Amygdala (tissue), 56 donors: ENCODE results near the gene NKX3-2.
"Not testable (repeated sequence)": the region's sequence is repeated elsewhere in the genome, so short reads cannot be mapped to it uniquely, and the experiment has no call there.

Experiments used
- DNase-seq, 56 donors: peaks; one replicate each; lab custom pipeline; 2025; lab: John Stamatoyannopoulos, UW

Gene NKX3-2

DNA sequence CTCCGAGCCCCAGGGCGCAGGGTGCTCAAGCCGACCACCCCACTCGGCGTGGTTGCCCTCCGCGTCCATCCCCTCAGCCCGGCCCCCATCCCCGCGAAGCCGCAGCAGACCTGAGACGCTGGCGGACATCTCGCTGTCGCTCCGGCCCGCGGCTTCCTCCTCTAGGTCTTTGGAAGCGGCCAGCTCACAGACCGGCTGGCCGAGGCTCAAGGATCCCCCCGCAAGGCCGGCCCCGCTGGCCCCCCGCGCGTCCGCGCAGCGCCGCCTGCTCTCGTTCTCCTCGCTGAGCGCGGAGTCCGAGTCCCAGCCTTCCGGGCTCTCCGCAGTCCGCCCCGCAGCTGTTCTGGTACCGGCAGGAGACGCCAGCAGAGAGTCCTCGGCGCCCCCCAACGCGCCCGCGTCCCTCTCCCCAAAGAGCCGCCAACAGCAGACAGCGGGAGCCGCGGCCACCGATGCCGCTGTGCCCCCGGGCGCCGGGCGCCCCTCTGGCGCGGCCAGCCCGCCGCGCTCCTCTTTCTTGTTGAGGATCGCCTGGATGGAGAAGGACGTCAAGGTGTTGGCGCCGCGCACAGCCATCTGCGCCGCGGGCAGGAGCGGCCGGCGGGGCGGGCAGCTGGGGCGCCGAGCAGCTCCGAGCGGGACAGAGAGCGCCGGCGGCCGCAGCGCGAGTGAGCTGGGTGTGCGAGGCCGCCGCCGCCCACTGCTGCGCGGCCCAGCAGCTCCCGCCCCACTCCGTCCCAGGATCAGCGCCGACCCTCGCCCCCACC lies at the start of gene NKX3-2:
Gene NKX3-2 (minus strand): TSS at position 670 of the 767 bp plus-strand sequence. CDS start 94 bp downstream, at position 576.
- no peak for DNase-seq

DNA sequence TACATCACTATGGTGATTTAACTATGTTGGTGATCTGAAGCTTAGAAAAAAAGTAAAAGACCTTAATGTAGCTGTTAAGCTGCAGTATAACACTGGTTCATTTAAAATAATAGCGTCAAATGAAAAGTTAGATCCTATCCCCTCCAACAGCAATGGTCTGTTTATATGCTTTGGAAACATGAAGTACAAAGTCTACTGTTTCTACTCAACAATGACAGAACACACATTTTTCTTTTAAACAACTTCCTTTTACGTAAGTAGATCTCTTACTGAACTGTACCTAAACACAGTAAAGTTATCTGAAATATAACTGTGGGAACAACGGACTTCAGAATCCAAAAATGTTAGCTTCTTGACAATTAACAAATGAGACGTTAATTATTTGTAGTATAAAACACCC lies 47.9 kb upstream of the NKX3-2 start:
- DNase-seq, result no peak

DNA sequence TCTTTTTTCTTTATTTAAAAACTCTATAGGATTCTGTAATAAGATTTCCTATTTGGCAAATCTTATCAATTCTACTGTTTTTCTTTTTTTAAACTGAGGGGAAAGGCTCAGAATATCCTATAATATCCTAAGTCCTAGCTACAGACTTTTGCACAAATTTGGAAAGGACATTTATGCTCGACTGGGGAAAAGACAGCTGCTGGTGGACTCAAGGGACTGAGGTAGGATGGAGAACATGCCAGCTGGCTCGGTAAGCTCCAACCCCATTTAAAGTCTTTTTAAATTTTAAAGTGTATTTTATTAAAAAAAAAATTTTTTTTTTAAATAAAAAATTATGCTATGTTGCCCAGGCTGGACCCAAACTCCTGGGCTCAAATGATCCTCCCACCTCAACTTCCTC lies 46.5 kb upstream of the NKX3-2 start:
- no peak for DNase-seq

DNA sequence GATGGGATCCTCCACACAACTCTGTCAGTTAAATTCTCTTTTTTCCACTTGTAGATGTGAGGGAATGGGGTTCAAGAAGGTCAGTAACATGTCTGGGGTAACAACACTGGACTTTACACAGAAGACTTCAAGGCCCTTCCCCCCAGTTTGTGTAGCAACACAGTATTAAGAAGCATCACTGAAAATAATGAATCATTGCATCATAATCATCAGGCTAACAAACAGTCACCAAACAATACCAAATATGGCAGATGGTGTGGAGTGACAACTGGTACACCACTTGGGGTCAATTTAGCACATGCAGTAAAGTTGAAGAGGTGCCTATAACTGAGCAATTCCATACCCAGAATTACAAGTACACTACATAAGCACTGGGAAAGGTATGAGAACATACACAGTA lies 44.6 kb upstream of the NKX3-2 start:
- no peak for DNase-seq

DNA sequence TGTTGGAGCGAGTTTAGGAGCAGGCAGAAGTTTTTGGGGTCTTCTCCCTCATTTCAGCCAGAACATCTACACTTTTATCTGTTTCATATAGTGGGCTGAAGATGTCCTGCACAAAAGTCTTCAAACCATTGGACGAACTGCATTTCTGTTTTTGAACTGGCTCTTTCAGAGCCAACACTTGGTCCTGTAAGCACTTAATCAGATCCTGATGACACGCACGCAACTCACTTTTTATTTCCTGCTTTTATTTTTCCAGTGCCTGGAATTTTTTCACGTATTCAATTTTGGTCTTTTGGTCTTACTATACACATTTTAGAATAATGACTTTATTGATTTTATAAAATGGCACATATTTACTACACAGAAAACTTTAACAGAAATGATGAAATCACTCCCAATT lies 40.2 kb upstream of the NKX3-2 start:
- DNase-seq, result no peak

DNA sequence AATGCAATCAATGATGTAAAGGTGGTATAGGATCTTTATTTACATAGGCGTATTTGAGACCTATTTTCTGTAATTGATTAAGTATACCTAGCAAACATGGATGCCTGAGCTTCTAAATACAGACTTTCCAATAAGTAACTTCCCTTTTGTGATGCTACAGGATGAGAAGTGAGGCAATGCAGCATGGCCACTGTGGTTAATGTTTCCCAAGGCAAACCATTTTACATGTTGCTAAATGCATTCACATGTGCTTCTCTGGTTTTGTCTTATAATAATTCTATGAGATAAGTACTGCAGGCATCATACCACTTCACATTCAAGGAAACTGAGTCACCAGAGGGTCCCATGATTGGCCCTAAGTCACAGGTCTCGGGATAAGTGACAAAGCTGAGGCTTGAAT lies 35.7 kb upstream of the NKX3-2 start:
- DNase-seq, result no peak

DNA sequence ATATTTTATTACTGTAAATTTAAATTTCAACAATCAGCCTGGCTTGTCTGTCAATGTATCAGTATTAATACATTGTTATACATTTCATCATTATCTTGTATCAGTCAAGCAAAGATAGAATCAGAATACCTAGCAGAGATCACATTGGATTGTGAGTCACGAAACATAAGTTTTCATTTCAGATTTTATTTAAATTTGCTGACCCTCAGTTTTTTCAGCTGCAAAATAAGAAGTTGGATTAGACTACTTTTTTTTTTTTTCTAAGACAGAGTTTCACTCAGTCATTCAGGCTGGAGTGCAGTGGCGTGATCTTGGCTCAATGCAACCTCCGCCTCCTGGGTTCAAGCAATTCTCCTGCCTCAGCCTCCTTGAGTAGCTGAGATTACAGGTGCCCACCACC lies 33.4 kb upstream of the NKX3-2 start:
- no peak for DNase-seq

DNA sequence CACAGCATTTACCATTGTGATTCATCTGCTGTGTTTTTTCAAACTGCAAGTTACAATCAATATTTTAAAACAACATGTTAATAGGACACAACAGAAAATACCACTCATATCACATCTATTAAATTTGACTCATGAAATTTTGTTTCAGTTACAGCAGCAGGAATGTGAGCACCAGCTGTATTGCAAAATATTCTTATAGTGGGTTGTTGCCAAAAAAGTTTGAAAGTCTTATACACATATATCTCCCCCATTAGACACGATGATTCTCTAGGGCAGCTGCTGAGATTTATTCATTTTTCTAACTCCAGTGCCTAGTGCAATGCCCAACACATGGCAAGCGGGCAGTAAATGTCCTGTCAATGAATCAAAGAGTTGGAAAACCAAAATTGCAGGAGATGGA lies 26.6 kb upstream of the NKX3-2 start:
- no peak for DNase-seq

DNA sequence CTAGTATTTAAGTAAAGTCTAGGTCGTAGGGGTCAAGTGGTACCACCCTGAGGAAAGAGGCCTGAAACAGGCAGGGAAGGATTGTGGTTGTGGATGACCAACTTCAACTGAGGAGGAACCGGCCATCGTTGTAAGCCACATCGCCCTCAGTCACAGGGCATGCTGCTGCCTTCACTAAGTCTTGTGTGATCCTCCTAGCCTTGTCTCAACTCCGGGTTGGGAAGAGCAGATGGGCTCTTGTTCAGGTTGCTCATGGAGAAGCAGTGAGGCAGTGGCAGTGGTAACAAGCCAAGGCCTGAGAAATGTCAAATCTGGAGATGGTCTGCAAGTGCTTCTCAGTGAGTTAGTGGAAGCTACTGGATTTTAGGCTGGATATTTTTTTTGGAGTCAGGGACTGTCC lies 22.8 kb upstream of the NKX3-2 start:
- no peak for DNase-seq

DNA sequence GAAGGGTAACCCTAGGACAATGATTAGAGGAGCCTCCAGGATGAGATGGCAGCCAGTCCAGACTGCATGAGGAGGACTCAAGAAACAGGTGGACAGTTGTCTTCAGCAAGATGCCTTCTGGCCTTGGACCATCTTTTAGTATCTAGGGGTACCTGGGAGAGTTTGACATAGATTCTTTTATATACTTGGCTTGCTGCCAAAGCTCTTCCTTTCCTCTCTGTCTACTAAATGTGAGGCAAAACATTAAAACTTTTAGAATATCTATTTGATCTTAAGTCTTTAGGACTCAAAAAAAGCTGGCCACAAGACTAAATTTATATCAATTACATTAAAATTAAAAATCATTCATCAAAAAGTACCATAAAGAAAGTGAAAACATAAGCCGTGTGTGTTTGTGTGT lies 18.6 kb upstream of the NKX3-2 start:
- no peak for DNase-seq

DNA sequence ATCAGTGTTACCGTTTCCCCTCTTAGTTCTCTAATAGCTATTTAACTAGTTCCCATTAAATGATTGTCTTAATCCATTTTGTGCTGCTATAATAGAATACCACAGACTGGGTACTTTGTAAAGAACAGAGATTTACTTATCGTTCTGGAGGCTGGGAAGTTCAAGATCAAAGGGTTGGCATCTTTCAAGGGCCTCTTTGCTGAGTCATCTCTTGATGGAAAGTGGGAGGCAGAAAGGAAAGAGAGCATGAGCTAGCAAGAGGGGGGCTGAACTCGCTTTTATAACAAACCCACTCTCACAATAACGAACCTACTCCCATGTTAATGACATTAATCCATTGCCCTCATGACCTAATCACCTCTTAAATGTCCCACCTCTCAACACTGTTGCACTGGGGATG lies 17.4 kb upstream of the NKX3-2 start:
- no peak for DNase-seq

DNA sequence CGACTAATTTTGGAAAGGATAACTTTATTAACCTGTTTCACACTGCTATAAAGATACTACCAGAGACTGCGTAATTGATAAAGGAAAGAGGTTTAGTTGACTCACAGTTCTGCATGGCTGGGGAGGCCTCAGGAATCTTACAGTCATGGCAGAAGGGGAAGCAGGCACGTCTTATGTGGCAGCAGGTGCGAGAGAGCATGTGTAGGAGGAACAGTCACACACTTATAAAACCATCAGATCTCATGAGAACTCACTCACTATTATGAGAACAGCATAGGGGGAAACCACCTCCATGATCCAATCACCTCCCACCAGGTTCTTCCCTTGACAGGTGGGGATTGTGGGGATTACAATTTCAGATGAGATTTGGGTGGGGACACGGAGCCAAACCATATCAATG lies 15.8 kb upstream of the NKX3-2 start:
- DNase-seq, result not testable (repeated sequence)

DNA sequence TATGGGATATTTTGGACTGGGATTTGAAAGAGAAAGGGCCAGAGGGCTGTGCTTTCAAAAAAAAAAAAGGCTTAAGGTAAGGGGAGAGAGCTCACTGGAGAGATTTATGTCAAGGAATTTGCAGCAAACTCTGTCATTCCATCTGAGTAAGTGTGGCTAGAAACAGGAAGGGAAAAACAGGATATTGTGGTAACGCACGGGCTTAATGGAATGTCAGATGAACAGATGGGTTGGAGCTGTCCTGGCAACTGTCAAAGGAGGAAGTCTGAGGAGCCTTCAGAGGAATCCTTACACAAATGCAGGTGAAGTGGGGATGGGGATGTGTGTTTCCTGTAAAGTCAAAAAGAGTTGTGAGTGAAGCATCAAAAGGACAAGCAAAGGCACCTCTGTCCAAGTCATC lies 15.1 kb upstream of the NKX3-2 start:
- DNase-seq, result no peak

DNA sequence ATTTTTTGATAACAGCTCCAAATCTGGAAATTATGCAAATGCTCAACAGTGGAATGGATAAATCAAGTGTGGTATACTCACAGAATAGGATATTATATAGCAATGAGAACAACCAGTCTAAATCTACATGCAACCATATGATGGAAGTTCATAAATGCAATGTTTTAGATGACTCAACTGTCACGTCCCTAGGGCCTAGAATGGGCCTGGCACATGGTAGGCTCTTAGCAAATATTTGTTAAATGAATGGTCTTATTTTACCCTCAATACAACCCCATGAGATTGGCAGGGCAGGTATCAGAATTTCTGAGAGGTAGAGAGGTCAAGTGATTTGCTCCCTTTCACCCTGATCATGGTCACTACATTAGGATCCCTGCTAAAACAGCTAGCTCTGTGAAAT lies 14.6 kb upstream of the NKX3-2 start:
- DNase-seq, result no peak

DNA sequence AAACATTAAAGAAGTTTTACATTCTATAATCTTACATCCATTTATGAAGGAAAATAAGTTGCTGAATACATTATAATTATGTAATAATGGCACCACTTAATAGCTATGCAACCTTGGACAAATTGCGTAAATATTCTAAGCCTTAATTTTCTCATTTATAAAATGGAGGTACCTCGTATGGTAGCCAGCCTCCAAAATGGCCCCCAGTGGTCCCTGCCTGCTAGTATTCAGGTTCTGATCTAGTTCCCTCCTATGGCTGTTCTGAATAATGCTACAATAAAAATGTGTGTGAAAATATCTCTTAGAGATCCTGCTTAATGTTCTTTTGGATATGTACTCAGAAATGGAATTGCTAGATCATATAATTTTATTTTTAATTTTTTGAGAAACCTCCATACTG lies 11.0 kb upstream of the NKX3-2 start:
- no peak for DNase-seq

DNA sequence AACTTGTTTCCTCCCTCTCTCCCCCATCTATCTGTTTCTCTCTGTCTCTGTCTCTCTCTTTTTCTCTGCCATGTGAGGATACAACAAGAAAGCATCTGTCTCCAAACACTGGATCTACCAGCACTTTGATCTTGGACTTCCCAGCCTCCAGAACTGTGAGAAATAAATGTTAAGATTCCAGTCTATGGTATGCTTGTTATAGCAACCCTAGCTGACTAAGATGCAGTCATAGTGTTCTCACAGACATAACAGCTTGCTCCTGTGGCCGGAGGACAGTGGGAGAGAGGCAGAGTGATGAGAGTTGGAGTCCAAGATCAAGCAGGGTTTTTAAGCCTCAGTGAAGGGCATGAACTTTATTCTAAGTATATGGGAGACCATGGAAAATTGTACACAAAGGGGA lies 8.8 kb upstream of the NKX3-2 start:
- no peak for DNase-seq

DNA sequence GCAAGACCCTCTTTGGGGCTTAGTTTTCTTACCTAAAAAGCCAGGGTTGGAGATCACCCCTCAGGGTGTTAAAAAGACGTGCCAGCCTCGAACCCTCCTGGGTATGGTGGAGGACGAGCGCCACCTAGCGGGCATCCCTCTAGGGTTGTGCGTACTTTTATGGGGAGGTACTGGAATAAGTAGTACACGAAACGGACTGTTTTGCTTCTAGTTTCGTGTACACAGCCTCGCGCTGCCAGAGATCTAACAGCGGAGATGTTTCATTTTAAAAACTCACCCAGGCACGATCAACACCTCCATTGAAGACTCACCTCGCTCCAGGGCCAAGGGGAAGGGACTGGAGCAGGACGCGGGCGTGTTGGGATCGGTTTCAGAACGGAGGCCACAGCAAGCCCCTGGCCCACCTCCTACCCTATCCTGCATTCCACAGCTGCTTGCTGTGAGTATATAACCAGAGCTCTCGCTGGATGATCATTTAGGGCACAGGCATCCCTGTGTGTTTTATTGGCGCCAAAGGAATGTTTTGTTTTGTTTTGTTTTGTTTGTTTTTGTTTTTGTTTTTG lies 4.8 kb upstream of the NKX3-2 start:
- DNase-seq, result peak in 48 of 56 donors; percentile 1 to 82 (median 38)

DNA sequence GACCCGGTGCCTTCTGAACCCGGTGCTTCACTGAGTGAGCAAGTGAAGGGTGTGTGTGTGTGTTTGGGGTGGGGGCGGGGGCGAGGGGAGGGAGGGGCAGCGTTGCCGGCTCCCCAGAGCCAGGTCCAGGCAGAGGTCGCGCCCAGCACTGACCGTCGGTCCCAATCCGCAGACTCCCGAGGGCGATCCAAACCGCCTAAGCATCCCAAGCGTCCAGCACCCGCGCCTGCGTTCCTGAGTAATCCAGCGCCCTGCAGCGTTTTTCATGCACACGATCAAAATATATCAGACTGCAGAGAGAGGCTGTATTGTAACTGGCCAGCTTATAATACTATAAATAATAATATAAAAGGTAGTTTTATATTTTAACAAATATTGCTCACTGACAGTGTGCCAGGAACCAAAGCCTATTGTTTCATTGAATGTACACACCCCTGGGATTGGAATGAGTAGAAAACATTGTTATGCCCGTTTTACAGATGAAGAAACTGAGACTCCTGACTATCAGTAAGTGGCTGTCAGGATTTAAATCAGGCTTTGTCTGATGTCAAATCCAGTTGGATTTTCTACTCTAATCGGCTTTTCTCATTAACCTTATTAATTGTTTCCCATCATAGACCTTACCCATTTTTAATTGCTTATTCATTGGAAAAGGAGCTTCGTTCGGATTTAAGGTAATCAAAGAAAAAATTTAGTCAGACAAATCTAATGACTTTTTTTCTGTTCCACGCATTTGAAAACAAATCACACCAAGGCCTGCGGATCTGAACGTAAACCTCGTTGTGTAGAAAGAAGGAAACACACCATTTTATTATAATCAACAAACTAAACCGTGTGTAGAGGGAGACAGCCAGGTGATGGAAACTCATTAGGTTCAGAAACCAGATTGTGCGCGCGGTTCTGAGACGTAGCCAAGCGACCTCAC lies 4.0 kb upstream of the NKX3-2 start:
- no peak for DNase-seq

DNA sequence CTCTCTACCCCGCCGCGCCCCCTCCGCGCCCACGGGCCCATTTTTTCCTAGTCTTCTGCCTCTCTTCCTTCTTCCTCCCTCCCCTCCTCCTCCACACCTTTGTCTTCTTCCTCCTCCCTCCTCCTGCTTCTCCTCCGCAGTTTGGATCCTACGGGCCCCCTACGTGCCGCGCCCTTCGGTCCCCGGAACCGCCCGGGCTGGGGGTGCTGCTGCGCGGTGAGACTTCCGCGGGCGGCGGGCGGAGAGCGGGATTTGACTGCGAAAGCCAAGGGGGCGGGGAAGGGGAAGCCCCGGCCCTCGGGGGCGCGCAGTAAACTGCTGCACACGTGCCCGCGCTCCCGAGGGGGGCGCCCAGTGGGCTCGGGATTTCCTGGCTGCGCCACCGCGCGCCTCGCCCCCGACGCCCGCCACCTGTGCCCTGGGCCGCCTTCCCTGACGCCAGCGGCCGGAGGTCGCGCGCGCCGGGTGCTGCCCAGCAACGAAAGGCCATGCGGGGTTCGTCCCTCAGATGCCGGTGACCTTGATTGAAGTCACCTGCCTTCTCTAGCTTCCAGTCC lies 3.3 kb upstream of the NKX3-2 start:
- no peak for DNase-seq

DNA sequence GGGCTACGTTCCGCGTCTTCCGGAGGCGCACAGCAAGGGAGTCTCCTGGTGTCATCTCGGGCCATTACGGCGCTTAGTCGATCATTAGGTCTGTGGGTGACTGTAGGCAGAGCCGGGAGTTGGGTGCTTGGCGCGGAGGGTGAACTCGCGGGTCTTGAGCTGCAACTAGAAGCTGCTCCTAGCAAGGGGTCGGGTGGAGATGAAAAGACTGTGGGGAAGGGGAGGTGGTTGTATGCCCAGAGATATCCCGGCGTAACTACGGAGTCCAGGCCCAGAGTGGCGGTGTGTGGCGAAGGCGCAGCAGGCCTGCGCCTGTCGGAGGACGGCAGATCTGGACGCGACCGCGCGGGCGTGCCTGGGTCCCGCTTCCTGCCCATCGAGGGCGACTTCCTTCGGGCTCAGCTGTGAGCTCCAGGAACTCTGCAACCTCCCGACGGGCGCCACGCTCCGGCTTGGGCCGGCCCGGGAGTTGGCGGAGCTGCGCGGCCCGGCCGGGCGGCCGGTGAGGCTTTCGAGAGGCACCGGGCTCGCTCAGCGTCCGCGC lies 2.7 kb upstream of the NKX3-2 start:
- no peak for DNase-seq
